HL-60/S4 treated with retinoic acid at 250 ng/mL for 4 days and 3 days (cell line): ENCODE results near the gene TTLL10.
"Not testable (repeated sequence)": the region's sequence is repeated elsewhere in the genome, so short reads cannot be mapped to it uniquely, and the experiment has no call there.

ENCODE experiments used
- in situ Hi-C: fragments of 300-500 bp; cut with MboI; formaldehyde crosslinking; loops from 2 replicates; pipeline ENCODE4 v1.7.0; 2022; ENCODE audit warnings: low sequenced_read_pairs

Gene TTLL10

GRCh38 chr1:1182491-1183220 lies 9.0 kb downstream of the TTLL10 start:
- in situ Hi-C loops: no loop called here

- in situ Hi-C loops: no loop called here
Observed at GRCh38 chr1:1183221-1183747, 9.6 kb downstream of the TTLL10 start.

- in situ Hi-C loops: no loop called here
Observed at GRCh38 chr1:1183833-1184775, 10.4 kb downstream of the TTLL10 start.

DNA sequence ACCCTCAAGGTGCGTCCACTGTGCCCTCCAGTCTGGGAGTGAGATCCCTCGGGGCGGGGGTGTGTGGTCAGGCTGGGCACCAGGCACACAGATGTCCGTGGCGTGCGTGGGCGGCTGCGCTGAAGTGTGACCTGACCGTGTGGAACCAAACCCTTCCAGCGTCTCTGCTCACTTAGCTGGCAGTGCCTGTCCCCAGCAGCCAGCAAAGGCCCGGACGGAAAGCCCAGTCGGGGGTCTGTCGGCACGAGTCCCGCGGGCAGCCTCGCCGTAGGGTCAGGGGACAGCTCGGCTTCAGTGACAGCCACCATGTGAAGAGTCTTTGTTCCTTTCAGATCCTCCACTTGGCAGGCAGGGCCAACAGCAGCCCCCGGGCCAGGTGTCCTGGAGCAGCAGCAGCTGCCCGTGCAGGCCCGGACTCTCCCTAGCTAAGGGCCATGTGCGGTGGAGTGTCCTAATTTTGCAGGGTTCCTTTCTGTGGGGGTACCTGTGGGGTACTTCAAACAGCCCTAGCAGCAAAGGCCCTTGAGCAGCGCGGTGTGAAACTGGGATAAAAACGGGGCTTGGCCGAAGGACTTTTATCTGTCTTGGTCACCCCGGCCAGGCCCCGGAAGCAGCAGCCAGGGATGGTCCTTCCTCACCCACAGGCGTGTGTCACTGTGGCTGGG lies 11.6 kb downstream of the TTLL10 start:
- in situ Hi-C loops: no loop called here

DNA sequence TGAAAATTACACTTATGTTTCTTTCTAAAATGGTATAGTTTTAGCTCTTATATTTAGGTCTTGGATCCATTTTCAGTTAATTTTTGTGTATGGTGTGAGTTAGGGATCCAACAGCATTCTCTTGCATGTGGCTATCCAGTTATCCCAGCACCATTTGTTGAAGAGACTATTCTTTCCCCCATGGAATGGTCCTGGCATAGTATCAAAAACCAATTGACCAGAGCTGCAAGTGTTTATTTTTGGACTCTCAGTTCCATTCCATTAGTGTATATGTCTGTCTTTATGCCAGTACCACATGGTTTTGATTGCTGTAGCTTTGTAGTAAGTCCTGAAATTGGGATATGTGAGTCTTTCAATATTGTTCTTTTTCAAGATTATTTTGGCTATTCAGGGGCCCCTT lies 14.3 kb downstream of the TTLL10 start:
- in situ Hi-C loops: no loop called here

DNA sequence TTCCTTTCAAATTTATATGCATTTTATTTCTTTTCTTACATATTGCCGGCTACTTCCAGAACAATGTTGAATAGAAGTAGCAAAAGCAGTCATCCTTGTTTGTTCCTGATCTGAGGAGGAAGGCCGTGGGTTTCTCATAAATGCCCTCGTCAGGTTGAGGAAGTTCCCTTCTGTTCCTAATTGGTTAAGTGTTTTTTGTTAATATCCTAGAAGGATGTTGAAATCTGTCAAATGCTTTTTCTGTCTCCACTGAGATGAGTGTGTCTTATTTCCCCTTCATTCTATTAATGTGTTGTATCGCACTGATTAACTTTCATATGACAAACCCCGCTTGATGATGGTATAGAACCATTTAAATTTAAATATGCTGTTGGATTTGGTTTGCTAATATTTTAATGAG lies 15.4 kb downstream of the TTLL10 start:
- in situ Hi-C loops: no loop called here

DNA sequence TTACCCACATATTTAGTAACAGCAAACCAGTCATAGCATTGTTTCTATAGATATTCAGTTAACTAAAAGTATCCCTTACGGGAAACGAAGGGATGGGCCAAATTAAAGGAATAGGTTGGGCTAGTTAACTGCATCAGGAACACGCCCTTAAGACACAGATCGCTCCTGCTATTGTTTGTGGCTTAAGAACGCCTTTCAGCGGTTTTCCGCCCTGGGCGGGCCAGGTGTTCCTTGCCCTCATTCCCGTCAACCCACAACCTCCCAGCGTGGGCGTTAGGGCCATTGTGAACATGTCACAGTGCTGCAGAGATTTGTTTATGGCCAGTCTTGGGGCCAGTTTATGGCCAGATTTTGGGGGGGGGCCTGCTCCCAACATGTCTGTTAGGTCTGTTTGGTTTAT lies 18.1 kb downstream of the TTLL10 start:
- in situ Hi-C loops: no loop called here

DNA sequence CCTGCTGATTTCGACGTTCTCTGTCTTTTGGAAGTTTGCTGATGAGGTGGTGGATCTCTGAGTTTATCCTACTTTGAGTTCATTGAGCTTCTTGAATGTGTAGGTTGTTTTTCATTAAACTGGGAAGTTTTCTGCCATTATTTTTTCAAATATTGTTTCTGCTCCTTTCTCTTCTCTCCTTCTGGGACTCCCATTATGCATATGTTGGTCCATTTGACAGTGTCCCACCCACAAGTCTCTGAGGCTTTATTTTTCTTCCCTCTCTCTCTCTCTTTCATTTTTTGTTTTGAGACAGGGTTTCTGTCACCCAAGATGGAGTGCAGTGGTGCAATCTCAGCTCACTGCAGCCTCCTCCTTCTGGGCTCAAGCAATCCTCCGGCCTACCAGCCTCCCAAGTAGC lies 21.0 kb downstream of the TTLL10 start:
- in situ Hi-C loops: no loop called here

- in situ Hi-C loops: not testable (repeated sequence)
Observed at GRCh38 chr1:1195726-1196125, 22.0 kb downstream of the TTLL10 start.

GRCh38 chr1:1196431-1197187 lies 22.9 kb downstream of the TTLL10 start:
- in situ Hi-C loops: no loop called here

GRCh38 chr1:1197188-1197500 lies 23.5 kb downstream of the TTLL10 start:
- in situ Hi-C loops: no loop called here

GRCh38 chr1:1197551-1198422 lies 24.1 kb downstream of the TTLL10 start:
- in situ Hi-C loops: no loop called here

DNA sequence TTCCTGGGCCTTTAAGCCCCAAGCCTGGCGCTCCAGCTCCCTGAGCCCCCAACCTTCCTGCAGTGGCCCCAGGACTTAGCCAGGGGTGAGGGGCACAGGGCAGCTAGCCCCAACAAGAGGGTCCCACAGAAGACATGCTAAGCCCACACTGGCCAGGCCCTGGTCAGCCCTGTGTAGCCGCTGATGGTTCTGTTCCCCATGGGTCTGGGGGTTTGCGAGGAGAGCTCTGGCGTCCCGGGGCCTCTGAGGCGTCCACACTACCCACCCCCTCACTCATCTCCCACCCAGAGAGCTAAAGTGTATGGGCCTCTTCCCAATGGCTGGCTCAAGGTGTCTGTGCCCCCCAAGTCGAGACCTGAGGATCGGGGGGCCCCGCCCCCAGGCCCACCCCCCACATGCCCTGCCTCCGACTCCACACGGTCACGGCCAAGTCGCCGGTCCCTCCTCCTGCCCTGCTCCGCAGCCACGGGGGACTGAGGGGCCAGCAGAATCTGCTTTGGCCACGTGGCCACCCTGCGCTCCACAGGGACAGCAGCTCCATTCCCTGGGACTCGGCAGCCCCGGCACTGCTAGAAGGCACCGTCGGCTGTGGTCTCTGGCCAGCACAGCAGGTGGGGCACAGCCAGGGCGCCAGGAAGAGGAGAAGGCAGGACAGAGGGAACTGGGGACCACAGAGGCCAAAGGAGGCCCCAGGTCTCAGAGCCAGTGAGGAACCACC lies 24.9 kb downstream of the TTLL10 start:
- in situ Hi-C loops: no loop called here

GRCh38 chr1:1199141-1199960 lies 25.7 kb downstream of the TTLL10 start:
- in situ Hi-C loops: no loop called here

DNA sequence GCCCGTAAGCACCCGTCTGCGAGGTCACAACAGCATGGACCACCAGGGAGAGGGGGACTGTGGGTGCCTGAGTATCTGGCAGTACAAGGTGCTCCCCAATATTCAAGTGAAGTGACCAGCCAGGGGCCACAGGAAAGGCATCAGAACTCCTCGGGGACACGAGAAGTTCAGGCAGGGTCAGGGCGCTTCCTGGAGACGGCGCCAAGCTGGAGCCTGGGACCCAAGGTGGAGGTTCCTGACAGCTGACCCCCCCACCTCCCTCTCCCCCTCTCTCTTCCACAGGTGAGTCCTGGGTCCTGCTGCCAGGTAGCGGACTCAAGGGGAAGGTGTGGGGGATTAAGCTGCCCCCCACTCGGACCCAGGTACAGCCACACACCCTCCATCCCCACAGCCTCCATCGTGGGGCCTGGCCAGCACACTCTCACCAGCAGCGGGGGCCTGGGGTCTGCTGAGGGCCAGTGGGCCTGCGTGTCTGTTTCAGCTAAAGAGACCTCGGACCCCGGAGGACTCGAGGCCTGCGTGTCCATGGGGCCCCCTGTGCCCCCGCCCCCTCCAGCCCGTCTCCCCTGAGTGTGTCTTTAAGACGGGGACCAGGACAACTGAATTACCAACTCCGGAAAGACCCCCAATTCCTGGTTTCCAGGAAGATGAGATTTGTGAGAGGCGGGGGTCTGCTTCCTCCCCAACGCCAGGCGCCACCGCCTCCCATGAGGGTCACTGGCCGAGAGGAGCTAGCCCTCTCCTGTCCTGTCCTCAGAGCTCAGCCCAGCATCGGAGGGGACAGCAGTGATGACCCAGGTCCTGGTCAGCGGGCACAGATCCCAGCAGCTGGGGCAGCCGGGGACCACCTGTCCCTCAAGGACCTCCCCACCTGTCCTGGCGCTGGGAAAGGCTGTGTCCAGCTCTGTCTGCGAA lies 26.5 kb downstream of the TTLL10 start:
- in situ Hi-C loops: no loop called here

DNA sequence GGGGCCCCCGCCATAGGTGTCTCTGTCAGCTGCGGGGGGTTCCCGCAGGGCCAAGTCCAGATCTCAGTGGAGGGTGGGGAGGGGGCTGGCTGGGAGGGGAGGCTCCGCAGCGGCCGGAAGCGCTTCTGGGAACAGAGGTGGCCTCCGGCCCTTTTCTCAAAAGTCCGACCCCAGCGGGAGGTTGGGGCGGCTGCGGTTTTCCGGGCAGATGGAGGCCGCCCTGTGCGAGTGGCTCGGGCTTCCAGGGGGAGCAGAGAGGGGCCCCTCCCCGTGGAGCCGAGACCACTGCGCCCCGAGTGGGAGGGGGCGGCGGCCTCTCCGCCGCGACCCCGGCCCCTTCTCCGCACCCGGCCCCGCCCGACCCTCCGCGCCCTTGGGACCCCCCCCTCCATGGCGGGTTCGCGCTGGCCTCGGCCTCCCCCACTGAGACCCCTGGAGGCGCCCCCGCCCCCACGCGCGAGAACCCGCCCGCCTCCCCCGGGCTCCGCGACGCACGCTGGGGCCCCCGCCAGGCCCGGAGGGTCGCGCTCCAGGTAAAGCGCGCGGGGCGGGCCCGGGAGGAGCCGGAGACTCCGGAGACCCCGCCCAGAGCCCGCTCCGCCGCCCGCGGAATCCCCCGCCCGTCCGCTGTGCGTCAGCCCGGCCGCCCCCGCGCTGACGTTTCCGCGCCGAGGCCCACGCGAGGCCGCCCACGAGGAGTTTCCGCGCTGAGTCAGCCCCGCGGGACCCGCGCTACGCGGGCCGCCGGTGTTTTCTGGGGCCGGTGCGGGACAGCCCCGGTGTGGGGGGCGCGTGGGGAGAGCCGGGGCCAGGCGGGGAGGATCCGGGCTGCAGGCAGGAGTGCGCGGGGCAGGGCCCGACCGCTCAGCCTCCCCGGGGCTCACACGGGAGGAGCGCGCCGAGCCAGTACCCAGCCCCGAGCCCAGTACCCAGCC lies 27.5 kb downstream of the TTLL10 start:
- in situ Hi-C loops: no loop called here
